ENCODE results near the gene NFE2L2.

GRCh38 chr2:177211169-177211568, 53.4 kb downstream of the NFE2L2 start:
- TF ChIP-seq CTCF (conservative IDR thresholded peaks at IDR 0.05; ENCODE audit: low read depth, low read length) (no peak), EZH2 (IDR thresholded peaks at IDR 0.05; ENCODE audit: borderline replicate concordance, low read depth, low read length, poor library complexity, severe bottlenecking) (no peak)

All from A673 (cell line).